Measurements from ENCODE around the gene RERE. TPM values are rescaled to one million over a fixed set of nuclear protein-coding genes. Genes with fewer than 3 reads are reported as not detected.
A peak's percentile ranks its signal among the peaks of the same experiment; 100 is the strongest.

Gene RERE
- total RNA-seq, 1 experiment from 2014 or later: 217 TPM

DNA sequence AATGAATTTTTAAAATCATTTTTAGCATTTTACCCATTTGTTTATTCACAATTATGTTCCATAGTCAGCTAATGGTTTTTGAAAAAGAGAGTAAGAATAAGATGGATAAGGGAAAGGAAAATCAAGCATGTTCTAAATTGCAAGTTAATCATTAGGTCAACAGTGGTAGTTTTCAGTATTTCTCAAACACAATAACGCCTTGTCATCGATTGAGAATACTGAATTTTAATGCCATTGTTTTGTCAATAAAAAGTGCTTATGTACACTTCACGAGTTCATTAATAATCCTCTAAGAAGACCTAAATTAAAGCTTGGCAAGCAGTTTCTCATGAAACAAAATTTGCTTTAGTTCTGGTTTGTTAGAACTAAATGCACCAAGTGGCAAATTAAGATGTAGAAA lies 100.3 kb downstream of the RERE start:
- DNase-seq (ENCODE audit: low read depth, low spot score): no peak
- Histone ChIP-seq H3K4me1 (ENCODE audit: control insufficient read depth, insufficient read depth, low read length) (peaks cover 50% of the 10 kb centered on the region), H3K4me3 (ENCODE audit: low read depth in 2 of 2, low read length in 2 of 2) (no peak overlapping the region), H3K27me3 (ENCODE audit: control insufficient read depth, insufficient read depth, low read length) (no peaks in the 10 kb centered on the region), H3K9me3 (ENCODE audit: control insufficient read depth, insufficient read depth, low read depth, low read length) (no peaks in the 10 kb centered on the region), H3K36me3 (ENCODE audit: control insufficient read depth, insufficient read depth, low read length) (no peaks in the 10 kb centered on the region), H3K27ac (ENCODE audit: low read length) (peak overlapping the region; percentile 23; the same call in 1 of the 2 replicates)
- POLR2A ChIA-PET: no interaction called here
- no TSS peak for BruUV-seq (replicated peaks)
- CTCF ChIA-PET: interaction anchor here (0.7 kb wide), 1 partner anchor 132 kb away, joined by 3 read pairs; no protein-coding TSS in a partner anchor
- no peak for ATAC-seq
- TF ChIP-seq, protein P1, sequence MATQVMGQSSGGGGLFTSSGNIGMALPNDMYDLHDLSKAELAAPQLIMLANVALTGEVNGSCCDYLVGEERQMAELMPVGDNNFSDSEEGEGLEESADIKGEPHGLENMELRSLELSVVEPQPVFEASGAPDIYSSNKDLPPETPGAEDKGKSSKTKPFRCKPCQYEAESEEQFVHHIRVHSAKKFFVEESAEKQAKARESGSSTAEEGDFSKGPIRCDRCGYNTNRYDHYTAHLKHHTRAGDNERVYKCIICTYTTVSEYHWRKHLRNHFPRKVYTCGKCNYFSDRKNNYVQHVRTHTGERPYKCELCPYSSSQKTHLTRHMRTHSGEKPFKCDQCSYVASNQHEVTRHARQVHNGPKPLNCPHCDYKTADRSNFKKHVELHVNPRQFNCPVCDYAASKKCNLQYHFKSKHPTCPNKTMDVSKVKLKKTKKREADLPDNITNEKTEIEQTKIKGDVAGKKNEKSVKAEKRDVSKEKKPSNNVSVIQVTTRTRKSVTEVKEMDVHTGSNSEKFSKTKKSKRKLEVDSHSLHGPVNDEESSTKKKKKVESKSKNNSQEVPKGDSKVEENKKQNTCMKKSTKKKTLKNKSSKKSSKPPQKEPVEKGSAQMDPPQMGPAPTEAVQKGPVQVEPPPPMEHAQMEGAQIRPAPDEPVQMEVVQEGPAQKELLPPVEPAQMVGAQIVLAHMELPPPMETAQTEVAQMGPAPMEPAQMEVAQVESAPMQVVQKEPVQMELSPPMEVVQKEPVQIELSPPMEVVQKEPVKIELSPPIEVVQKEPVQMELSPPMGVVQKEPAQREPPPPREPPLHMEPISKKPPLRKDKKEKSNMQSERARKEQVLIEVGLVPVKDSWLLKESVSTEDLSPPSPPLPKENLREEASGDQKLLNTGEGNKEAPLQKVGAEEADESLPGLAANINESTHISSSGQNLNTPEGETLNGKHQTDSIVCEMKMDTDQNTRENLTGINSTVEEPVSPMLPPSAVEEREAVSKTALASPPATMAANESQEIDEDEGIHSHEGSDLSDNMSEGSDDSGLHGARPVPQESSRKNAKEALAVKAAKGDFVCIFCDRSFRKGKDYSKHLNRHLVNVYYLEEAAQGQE (IDR thresholded peaks at IDR 0.05; ENCODE audit: insufficient read depth in 1 of 2, low read depth in 2 of 2, low read length in 1 of 2): no peak
- TF ChIP-seq, protein P2, sequence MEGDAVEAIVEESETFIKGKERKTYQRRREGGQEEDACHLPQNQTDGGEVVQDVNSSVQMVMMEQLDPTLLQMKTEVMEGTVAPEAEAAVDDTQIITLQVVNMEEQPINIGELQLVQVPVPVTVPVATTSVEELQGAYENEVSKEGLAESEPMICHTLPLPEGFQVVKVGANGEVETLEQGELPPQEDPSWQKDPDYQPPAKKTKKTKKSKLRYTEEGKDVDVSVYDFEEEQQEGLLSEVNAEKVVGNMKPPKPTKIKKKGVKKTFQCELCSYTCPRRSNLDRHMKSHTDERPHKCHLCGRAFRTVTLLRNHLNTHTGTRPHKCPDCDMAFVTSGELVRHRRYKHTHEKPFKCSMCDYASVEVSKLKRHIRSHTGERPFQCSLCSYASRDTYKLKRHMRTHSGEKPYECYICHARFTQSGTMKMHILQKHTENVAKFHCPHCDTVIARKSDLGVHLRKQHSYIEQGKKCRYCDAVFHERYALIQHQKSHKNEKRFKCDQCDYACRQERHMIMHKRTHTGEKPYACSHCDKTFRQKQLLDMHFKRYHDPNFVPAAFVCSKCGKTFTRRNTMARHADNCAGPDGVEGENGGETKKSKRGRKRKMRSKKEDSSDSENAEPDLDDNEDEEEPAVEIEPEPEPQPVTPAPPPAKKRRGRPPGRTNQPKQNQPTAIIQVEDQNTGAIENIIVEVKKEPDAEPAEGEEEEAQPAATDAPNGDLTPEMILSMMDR (IDR thresholded peaks at IDR 0.05): no peak
- TF ChIP-seq TCF7L2 (IDR thresholded peaks at IDR 0.05; ENCODE audit: low read depth, low read length) (no peak), SIN3A (IDR thresholded peaks at IDR 0.05; ENCODE audit: borderline replicate concordance, insufficient read depth, low read depth, low read length) (no peak), POLR2AphosphoS5 (IDR thresholded peaks at IDR 0.05; ENCODE audit: low read depth, low read length) (no peak)
- intact Hi-C loops (cut with micrococcal nuclease; ENCODE audit: unreplicated experiment) (loop anchor here (10.0 kb wide), 1 partner anchor 128 kb away; no protein-coding TSS in a partner anchor), in situ Hi-C loops (cut with HindIII; ENCODE audit: low pct_unique_long_range_greater_than_20kb, low sequenced_read_pairs) (no loop called here)

DNA sequence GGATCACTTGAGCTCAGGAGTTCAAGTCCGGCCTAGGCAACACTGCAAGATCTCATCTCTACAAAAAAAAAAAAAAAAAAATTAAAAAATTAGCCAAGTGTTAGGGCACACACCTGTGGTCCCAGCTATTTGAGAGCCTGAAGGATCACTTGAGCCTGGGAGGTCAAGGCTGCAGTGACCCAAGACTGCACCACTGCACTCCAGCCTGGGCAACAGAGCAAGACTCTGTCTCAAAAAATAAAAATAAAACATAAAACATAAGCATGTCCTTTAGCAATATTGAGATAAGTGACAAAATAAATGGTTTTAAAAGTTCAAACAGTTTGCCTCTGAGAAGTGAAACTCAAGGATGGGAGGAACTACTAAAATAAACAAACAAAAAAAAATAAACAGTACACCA lies 101.2 kb downstream of the RERE start:
- Histone ChIP-seq H3K27me3 (ENCODE audit: control insufficient read depth, insufficient read depth, low read length) (no peaks in the 10 kb centered on the region), H3K9me3 (ENCODE audit: control insufficient read depth, insufficient read depth, low read depth, low read length) (no peaks in the 10 kb centered on the region), H3K27ac (ENCODE audit: low read length) (peak overlapping the region; percentile 34; the same call in 1 of the 2 replicates), H3K36me3 (ENCODE audit: control insufficient read depth, insufficient read depth, low read length) (no peaks in the 10 kb centered on the region), H3K4me1 (ENCODE audit: control insufficient read depth, insufficient read depth, low read length) (peaks cover 60% of the 10 kb centered on the region), H3K4me3 (ENCODE audit: low read depth in 2 of 2, low read length in 2 of 2) (no peak overlapping the region)
- ATAC-seq: no peak
- ChIA-PET CTCF (interaction anchor here (0.7 kb wide), 2 partner anchors 50 to 307 kb away, joined by 3 to 5 read pairs; no protein-coding TSS in a partner anchor), POLR2A (no interaction called here)
- TF ChIP-seq, protein P2 (IDR thresholded peaks at IDR 0.05): no peak
- TF ChIP-seq POLR2AphosphoS5 (IDR thresholded peaks at IDR 0.05; ENCODE audit: low read depth, low read length): no peak
- intact Hi-C loops (cut with micrococcal nuclease; ENCODE audit: unreplicated experiment): loop anchor here (10.0 kb wide), 1 partner anchor 129 kb away; no protein-coding TSS in a partner anchor
- DNase-seq (ENCODE audit: low read depth, low spot score): no peak
- in situ Hi-C loops (cut with HindIII; ENCODE audit: low pct_unique_long_range_greater_than_20kb, low sequenced_read_pairs): no loop called here
- BruUV-seq (replicated peaks): no TSS peak

Measured in Panc1 (cell line).